Cardiac muscle cell (in vitro differentiated cells and primary cell): ENCODE results near the gene SCUBE1. TPM values are rescaled to one million over a fixed set of nuclear protein-coding genes. Genes with fewer than 3 reads are reported as not detected.

Source experiments
- DNase-seq, 2 donors: peaks; one replicate each; pipeline versions ENCODE4 v3.0.0 to v3.0.0-alpha.2; 2010 to 2017; ENCODE audit warnings: low read depth in 1 of 2, low spot score in 1 of 2
- H3K27ac ChIP-seq: fragments of 200-600 bp; sonication (generic); 2 replicates; pipeline ENCODE4 v1.5.1; 2016
- H3K27me3 ChIP-seq: fragments of 200-600 bp; sonication (generic); 2 replicates; pipeline ENCODE4 v1.6.0; 2016; ENCODE audit warnings: control low read depth
- H3K36me3 ChIP-seq: fragments of 200-600 bp; sonication (generic); 2 replicates; pipeline ENCODE4 v1.5.1; 2016; ENCODE audit warnings: control low read depth
- H3K4me1 ChIP-seq: fragments of 200-600 bp; sonication (generic); 2 replicates; pipeline ENCODE4 v1.8.1; 2017; ENCODE audit warnings: low read depth, mild to moderate bottlenecking, mixed run types
- H3K4me3 ChIP-seq: fragments of 200-600 bp; sonication (generic); 2 replicates; pipeline ENCODE4 v1.5.1; 2016; ENCODE audit warnings: mild to moderate bottlenecking
- H3K9me3 ChIP-seq: fragments of 200-600 bp; sonication (generic); 2 replicates; pipeline ENCODE4 v1.5.1; 2017; ENCODE audit warnings: low read depth, mild to moderate bottlenecking, control low read depth
- CTCF ChIP-seq: IDR thresholded peaks from 2 replicates; pipeline ENCODE4 v1.5.1; 2012; ENCODE audit warnings: low read depth, mild to moderate bottlenecking, low read length
- polyA plus RNA-seq: library from polyadenylated mRNA; unstranded; fragments of >200 nt; fragmentation: Nextera tagmentation; extraction: Ambion mirVana; gene quantifications from 2 replicates; pipeline ENCODE4 v1.2.1, GENCODE V29; 2016
- total RNA-seq: library from RNA; depleted of rRNA; stranded (reverse); fragments of >200 nt; gene quantifications from 2 replicates; pipeline ENCODE4 v1.2.3, GENCODE V29; 2016

The SCUBE1 gene
- total and polyA plus RNA-seq, 2 experiments from 2014 or later, result 2.1 to 6.9 TPM

DNA sequence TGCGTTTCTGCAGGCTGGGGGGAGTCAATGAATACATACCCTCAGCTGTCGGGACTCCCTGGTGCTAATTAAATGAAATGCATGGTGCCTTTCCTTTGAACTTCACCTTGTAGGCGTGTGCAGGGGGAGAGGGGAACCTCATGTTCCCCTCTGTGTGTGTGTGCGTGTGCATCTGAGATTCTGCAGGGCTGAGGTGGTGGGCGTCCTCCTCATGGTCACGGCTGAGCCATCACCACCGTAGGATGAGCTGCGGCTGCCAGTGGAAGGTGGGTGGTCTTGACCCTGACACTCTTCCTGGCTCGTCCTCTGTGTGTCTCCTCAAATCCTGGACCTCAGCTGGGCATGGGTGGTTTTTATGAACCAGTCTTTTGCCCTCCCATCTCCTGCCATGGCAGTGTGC, 103.2 kb downstream of the SCUBE1 start:
- H3K4me3 ChIP-seq, result no peak overlapping the region
- peaks cover 27% of the 10 kb centered on the region for H3K4me1 ChIP-seq
- TF ChIP-seq CTCF, result no peak
- no peak for DNase-seq
- H3K9me3 ChIP-seq, result no peaks in the 10 kb centered on the region
- H3K27ac ChIP-seq, result no peak overlapping the region
- no peaks in the 10 kb centered on the region for H3K36me3 ChIP-seq
- H3K27me3 ChIP-seq, result no peaks in the 10 kb centered on the region

- peak in 1 of 2 donors; percentile 73 for DNase-seq
- Histone ChIP-seq H3K4me3 (no peak overlapping the region), H3K27me3 (no peaks in the 10 kb centered on the region), H3K36me3 (no peaks in the 10 kb centered on the region), H3K4me1 (peaks cover 27% of the 10 kb centered on the region), H3K27ac (no peak overlapping the region), H3K9me3 (no peaks in the 10 kb centered on the region)
- no peak for TF ChIP-seq CTCF
Observed at GRCh38 chr22:43239193-43239780, 103.9 kb downstream of the SCUBE1 start.

DNA sequence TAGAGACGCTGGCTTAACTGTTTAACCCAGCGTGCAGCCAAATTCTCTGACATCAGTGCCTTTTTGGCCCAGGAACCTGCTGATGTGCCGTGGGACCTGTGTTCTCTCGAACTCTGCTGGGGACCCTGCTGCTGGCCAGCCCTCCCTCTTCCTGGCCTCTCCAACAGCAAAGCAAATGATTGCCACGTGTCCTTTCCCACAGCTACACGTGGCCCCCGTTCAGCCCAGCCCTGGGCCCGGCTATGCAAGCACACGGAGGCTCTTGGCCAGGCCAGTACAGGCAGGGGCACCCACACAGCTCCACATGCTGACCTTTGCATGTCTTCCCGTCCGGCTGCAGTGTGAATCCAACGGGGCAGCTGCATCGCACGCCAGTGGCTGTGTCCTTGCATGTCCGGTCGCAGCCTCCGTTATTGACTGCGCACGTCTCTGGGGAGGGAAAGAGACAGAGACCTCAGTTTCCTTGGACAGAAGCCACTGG, 104.6 kb downstream of the SCUBE1 start:
- Histone ChIP-seq H3K4me3 (no peak overlapping the region), H3K36me3 (no peaks in the 10 kb centered on the region), H3K9me3 (no peaks in the 10 kb centered on the region), H3K27me3 (no peaks in the 10 kb centered on the region), H3K4me1 (peaks cover 27% of the 10 kb centered on the region), H3K27ac (no peak overlapping the region)
- DNase-seq, result no peak
- TF ChIP-seq CTCF, result no peak

DNA sequence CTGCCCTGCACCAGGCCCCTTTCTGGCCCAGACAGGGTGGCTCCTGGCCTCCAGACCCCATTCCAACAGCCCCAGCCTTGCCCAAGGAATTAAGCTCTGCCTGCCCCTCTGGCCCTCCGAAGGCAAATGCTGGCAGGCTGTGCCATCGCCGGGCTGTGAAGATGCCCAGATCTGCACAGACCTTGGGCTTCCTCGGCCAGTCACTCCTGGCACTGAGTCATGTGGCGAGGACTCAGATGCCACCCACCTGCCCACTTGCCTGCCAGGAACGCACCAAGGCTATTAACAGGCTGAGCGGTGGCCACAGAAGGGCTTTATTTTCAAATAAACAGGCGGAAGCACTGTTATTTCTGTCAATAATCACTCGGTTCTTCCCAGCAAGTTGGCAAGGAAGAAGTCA, 105.9 kb downstream of the SCUBE1 start:
- H3K4me3 ChIP-seq, result no peak overlapping the region
- H3K36me3 ChIP-seq, result no peaks in the 10 kb centered on the region
- TF ChIP-seq CTCF, result no peak
- no peak for DNase-seq
- H3K4me1 ChIP-seq, result peaks cover 27% of the 10 kb centered on the region
- H3K9me3 ChIP-seq, result no peaks in the 10 kb centered on the region
- H3K27ac ChIP-seq, result no peak overlapping the region
- no peaks in the 10 kb centered on the region for H3K27me3 ChIP-seq

DNA sequence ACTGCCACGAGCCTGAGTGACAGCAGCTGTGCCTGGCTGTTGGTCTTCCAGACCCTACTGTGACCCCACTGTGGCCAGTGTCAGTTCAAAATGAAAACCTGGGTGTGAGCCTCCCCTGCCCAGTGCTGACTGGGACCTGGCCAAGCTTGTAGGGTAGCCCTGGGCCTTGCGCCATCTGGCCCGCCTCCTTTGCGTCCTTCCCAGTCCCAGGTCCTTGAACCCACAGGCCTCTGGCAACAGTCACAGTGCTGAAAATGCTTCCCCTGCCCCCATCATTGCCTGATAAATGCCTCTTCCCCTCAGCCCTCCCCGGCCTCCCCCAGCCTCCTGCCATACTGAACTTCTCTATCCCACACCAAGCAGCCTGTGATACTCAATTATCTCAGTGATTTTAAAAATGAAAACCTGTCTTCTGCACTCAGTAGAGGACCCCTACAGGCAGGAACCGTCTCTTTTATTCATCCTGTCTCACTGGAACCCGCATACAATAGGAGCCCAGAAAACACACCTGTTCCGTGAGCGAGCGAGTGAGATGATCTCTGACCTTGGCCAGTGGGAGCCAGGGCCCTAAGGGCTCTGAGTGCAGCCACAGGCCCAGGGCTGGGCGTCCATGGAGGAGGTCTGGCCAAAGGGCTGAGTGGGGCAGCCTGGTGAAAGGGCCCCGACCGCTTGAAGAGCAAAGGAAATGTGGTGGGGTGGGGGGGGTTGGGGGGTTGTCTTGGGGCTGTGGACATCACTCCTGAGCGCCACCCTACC, 106.6 kb downstream of the SCUBE1 start:
- no peak for DNase-seq
- Histone ChIP-seq H3K9me3 (no peaks in the 10 kb centered on the region), H3K4me1 (peaks cover 27% of the 10 kb centered on the region), H3K36me3 (no peaks in the 10 kb centered on the region), H3K4me3 (no peak overlapping the region), H3K27me3 (no peaks in the 10 kb centered on the region), H3K27ac (no peak overlapping the region)
- no peak for TF ChIP-seq CTCF
